HG02610 (cell line): ENCODE data around the gene CELF5.
"Not testable (repeated sequence)": the region's sequence is repeated elsewhere in the genome, so short reads cannot be mapped to it uniquely, and the experiment has no call there.

Experiments used
- ATAC-seq: cut with Tn5 transposase; IDR thresholded peaks from one replicate; pipeline ENCODE4 v1.9.1; 2021; ENCODE audit warnings: mild to moderate bottlenecking, moderate library complexity; ENCODE audit not compliant: unreplicated experiment

CELF5 gene

GRCh38 chr19:3189702-3190469, 34.6 kb upstream of the CELF5 start:
- ATAC-seq = no peak

DNA sequence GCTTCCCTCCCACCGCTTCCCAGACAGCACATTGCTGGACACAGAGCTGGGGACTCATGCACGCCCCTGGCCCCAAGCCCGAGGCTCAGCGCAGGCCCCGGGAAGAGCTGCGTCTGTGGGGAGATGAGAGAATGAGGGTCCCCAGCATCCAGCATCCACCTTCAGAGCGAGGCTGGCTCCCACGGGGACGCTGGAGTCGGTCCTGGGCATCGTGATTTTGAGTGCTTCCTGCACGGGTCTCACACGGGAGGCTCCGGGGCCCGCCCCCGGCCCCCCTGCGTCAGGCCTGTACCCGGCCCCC, 34.0 kb upstream of the CELF5 start:
- no peak for ATAC-seq

GRCh38 chr19:3190921-3191805, 33.3 kb upstream of the CELF5 start:
- no peak for ATAC-seq

DNA sequence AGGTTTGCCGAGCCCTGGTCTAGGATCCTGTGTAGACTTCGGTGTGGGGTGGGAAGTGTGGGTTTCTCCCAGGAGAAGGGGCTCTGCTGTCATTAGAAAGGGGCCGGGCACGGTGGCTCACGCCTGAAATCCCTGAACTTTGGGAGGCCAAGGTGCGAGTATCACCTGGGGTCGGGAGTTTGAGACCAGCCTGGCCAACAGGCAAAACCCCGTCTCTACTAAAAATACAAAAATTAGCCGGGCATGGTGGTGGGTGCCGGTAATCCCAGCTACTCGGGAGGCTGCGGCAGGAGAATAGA, 32.7 kb upstream of the CELF5 start:
- ATAC-seq = not testable (repeated sequence)

- no peak for ATAC-seq
These were observed 32.2 kb upstream of the CELF5 start for GRCh38 chr19:3192228-3192635.

- ATAC-seq = no peak
These were observed 31.8 kb upstream of the CELF5 start for GRCh38 chr19:3192684-3193083.

- ATAC-seq = no peak
These were observed 31.0 kb upstream of the CELF5 start for GRCh38 chr19:3193256-3194105.

- no peak for ATAC-seq
These were observed 30.1 kb upstream of the CELF5 start for GRCh38 chr19:3194106-3195087.

GRCh38 chr19:3196064-3196932, 28.2 kb upstream of the CELF5 start:
- no peak for ATAC-seq

GRCh38 chr19:3196933-3197205, 27.6 kb upstream of the CELF5 start:
- ATAC-seq = no peak

- ATAC-seq = no peak
These were observed 25.4 kb upstream of the CELF5 start for GRCh38 chr19:3198901-3199700.

DNA sequence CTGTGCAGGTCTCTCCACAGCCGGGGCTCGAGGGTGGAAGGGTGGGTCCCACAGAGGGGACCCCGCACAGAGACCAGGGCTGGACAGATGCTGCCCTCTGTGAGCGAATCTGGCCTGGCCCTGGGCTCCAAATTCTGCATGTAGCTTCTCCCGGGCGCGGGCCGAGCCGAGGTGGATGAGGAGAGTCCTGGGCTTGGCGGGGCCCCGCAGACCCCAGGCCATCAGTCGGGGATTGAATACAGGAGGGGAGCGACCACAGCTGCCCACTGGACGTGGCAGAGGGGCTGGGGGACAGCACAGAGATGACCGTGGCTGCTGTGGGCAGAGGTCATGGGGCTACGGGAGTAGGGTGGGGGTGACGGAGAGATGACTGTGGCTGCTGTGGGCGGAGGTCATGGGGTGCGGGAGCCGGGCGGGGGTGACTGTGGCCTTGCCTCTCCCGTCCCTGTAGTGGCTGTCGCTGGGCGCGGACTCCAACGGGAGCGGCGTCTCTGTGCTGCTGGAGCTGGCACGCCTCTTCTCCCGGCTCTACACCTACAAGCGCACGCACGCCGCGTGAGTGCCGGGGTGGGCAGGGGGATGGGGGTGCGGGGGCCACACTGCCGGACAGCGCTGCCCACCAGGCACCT, 23.3 kb upstream of the CELF5 start:
- no peak for ATAC-seq

DNA sequence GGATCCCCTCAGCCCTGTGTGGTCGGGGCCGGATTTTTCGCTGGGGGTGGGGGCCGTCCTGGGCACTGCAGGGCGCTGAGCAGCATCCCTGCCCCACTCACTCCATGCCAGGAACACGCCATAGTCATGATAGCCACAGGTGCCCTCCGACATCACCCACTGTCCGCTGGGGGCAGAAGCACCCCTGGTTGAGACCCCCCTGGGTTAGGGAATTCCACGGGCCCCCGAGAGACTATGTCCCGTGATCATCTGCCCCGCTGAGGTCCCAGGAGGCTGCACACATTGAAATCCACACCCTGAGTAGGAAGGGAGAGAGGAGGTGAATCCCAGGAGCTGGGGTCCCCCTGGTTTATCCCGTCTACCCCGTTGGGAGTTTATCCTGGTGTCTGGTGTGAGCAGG, 22.6 kb upstream of the CELF5 start:
- no peak for ATAC-seq

DNA sequence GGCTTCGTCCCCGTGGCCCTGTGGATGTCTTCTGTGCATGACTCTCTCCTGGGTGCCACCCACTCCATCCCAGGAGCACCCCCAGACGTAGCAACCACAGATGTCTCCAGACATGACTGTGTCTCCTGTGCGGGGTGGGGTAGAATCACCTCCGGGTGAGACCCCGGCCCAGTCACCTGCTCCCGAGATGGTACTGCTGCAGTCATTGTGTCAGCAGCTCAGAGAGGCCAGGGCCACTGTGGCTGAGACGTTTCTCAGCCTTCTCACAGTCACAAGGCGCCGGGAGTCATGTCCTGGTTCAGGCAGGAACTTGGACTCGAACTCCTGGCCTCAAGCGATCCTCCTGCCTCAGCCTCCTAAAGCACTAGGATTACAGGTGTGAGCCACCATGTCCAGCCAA, 22.1 kb upstream of the CELF5 start:
- ATAC-seq = no peak

GRCh38 chr19:3202895-3203294, 21.6 kb upstream of the CELF5 start:
- ATAC-seq = not testable (repeated sequence)

DNA sequence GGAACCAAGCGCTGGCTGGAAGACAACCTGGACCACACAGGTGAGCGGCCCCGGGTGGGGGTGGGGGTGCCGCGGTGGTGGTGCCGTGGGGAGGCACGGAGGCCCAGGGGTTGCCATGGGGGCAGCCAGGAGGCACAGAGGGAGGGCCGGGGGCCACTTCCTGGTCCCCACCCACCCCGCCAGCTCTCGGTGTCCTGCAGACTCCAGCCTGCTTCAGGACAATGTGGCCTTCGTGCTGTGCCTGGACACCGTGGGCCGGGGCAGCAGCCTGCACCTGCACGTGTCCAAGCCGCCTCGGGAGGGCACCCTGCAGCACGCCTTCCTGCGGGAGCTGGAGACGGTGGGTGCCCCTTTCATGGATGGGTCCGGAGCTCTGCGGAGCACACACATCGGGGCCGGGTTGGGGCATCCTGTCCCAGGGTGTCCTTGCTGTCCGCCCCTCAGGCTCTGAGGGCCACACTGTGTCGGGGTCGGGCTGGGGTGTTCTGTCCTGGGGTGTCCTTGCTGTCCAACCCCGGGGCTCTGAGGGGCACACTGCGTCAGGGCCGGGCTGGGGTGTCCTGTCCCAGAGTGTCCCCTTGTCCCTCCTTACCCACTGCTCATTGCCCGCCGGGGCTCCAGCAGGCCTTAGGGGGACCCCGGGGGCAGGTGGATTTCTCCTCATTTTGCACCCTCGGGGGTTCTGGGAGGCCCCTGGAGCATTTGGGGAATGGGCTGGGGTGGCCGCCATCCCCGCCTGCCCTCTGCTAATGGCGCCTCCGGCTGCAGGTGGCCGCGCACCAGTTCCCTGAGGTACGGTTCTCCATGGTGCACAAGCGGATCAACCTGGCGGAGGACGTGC, 20.4 kb upstream of the CELF5 start:
- ATAC-seq = no peak

DNA sequence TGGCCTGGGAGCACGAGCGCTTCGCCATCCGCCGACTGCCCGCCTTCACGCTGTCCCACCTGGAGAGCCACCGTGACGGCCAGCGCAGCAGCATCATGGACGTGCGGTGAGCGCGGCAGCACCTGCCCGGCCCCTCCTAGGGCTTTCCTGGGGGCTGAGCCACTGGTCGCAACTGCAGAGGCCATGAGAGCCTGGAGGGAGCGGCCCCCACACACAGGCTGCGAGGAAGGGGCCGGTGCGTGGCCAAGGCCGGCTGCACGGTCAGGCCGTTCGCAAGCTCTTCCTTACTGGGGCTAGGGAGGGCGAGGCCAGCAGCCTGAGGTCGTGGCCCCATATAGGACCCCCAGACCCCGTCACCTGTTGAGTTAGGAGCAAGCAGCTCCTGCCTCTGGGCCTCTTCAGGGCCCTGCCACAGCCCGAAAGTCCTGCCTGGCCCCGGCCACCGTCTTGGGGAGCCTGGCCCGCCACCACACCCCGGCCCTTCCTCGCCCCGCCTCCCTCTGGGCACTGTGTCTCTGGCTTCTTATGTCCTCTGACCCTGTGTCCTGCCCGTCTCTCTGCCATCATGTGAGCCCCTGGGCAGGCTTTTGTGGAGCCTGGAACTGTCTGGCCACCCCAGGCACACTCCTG, 19.7 kb upstream of the CELF5 start:
- ATAC-seq = no peak
